Measurements from ENCODE around the gene CLDN9. TPM values are rescaled to one million over a fixed set of nuclear protein-coding genes. Genes with fewer than 3 reads are reported as not detected.

CLDN9 gene
- total RNA-seq, 1 experiment from 2014 or later = not detected

- POLR2A ChIA-PET (ENCODE audit: low non-redundant PET) = interaction anchor here (0.8 kb wide), 1 partner anchor 131 kb away, joined by 4 read pairs; the partner anchor contains the start of gene ZNF213
- intact Hi-C loops (cut with micrococcal nuclease; ENCODE audit: unreplicated experiment) = loop anchor here (1.0 kb wide), 2 partner anchors 25 to 34 kb away; partner anchors contain the start of gene PAQR4
- Histone ChIP-seq H3K27me3 (replicated peaks; ENCODE audit: insufficient read depth, low read depth, low read length, poor library complexity) (peaks cover 67% of the 10 kb centered on the region), H3K27ac (ENCODE audit: low read depth, low read length, poor library complexity, severe bottlenecking) (no peak overlapping the region), H3K36me3 (ENCODE audit: insufficient read depth, low read length, poor library complexity, severe bottlenecking) (no peaks in the 10 kb centered on the region), H3K9me3 (ENCODE audit: low read depth, low read length, poor library complexity, severe bottlenecking) (no peaks in the 10 kb centered on the region), H3K4me1 (ENCODE audit: insufficient read depth, low read length, poor library complexity, severe bottlenecking) (peaks cover 4% of the 10 kb centered on the region), H3K4me3 (ENCODE audit: low read depth, low read length, poor library complexity, severe bottlenecking) (no peak overlapping the region)
- TF ChIP-seq EZH2 (IDR thresholded peaks at IDR 0.05; ENCODE audit: borderline replicate concordance, low read depth, low read length, poor library complexity, severe bottlenecking) (no peak), CTCF (conservative IDR thresholded peaks at IDR 0.05; ENCODE audit: low read depth, low read length) (peak; percentile 72)
- DNase-seq (ENCODE audit: low spot score) = peak; percentile 99
- no TSS peak for BruUV-seq (replicated peaks)
- CTCF ChIA-PET = interaction anchor here (0.7 to 1.6 kb wide), 4 partner anchors 17 to 28 kb away, joined by 3 to 15 read pairs (median 4); partner anchors contain the start of genes HCFC1R1, THOC6 and TNFRSF12A
These were observed 9.0 kb upstream of the CLDN9 start for GRCh38 chr16:3003582-3004270.

GRCh38 chr16:3004319-3004718, 8.4 kb upstream of the CLDN9 start:
- POLR2A ChIA-PET (ENCODE audit: low non-redundant PET) = interaction anchor here (0.8 kb wide), 1 partner anchor 131 kb away, joined by 4 read pairs; the partner anchor contains the start of gene ZNF213
- intact Hi-C loops (cut with micrococcal nuclease; ENCODE audit: unreplicated experiment) = loop anchor here (1.0 kb wide), 2 partner anchors 24 to 35 kb away; partner anchors contain the start of gene PAQR4

GRCh38 chr16:3004781-3005284, 7.9 kb upstream of the CLDN9 start:
- BruUV-seq (replicated peaks) = no TSS peak
- no peak for DNase-seq (ENCODE audit: low spot score)
- ChIA-PET CTCF (interaction anchor here (1.1 kb wide), 1 partner anchor 27 kb away, joined by 3 read pairs; no protein-coding TSS in a partner anchor), POLR2A (ENCODE audit: low non-redundant PET) (no interaction called here)
- H3K4me3 ChIP-seq (ENCODE audit: low read depth, low read length, poor library complexity, severe bottlenecking) = no peak overlapping the region
- intact Hi-C loops (cut with micrococcal nuclease; ENCODE audit: unreplicated experiment) = loop anchor here (1.0 kb wide), 2 partner anchors 23 to 36 kb away; partner anchors contain the start of gene PAQR4
- H3K27me3 ChIP-seq (replicated peaks; ENCODE audit: insufficient read depth, low read depth, low read length, poor library complexity) = peaks cover 63% of the 10 kb centered on the region
- TF ChIP-seq EZH2 (IDR thresholded peaks at IDR 0.05; ENCODE audit: borderline replicate concordance, low read depth, low read length, poor library complexity, severe bottlenecking) (peak; percentile 56), CTCF (conservative IDR thresholded peaks at IDR 0.05; ENCODE audit: low read depth, low read length) (no peak)
- H3K36me3 ChIP-seq (ENCODE audit: insufficient read depth, low read length, poor library complexity, severe bottlenecking) = no peaks in the 10 kb centered on the region
- peaks cover 4% of the 10 kb centered on the region for H3K4me1 ChIP-seq (ENCODE audit: insufficient read depth, low read length, poor library complexity, severe bottlenecking)
- H3K9me3 ChIP-seq (ENCODE audit: low read depth, low read length, poor library complexity, severe bottlenecking) = no peaks in the 10 kb centered on the region
- H3K27ac ChIP-seq (ENCODE audit: low read depth, low read length, poor library complexity, severe bottlenecking) = no peak overlapping the region

More at GRCh38 chr16:3004319-3004718, 8.4 kb upstream of the CLDN9 start:
- CTCF ChIA-PET = interaction anchor here (0.7 to 1.6 kb wide), 4 partner anchors 16 to 27 kb away, joined by 3 to 15 read pairs (median 4); partner anchors contain the start of genes HCFC1R1, THOC6 and TNFRSF12A
- H3K4me3 ChIP-seq (ENCODE audit: low read depth, low read length, poor library complexity, severe bottlenecking) = no peak overlapping the region
- no TSS peak for BruUV-seq (replicated peaks)
- H3K4me1 ChIP-seq (ENCODE audit: insufficient read depth, low read length, poor library complexity, severe bottlenecking) = peaks cover 4% of the 10 kb centered on the region
- H3K36me3 ChIP-seq (ENCODE audit: insufficient read depth, low read length, poor library complexity, severe bottlenecking) = no peaks in the 10 kb centered on the region
- no peaks in the 10 kb centered on the region for H3K9me3 ChIP-seq (ENCODE audit: low read depth, low read length, poor library complexity, severe bottlenecking)
- no peak for DNase-seq (ENCODE audit: low spot score)
- TF ChIP-seq EZH2 (IDR thresholded peaks at IDR 0.05; ENCODE audit: borderline replicate concordance, low read depth, low read length, poor library complexity, severe bottlenecking) (no peak), CTCF (conservative IDR thresholded peaks at IDR 0.05; ENCODE audit: low read depth, low read length) (no peak)
- no peak overlapping the region for H3K27ac ChIP-seq (ENCODE audit: low read depth, low read length, poor library complexity, severe bottlenecking)
- H3K27me3 ChIP-seq (replicated peaks; ENCODE audit: insufficient read depth, low read depth, low read length, poor library complexity) = peaks cover 63% of the 10 kb centered on the region

Measured in A673 (cell line).